Stomach smooth muscle (tissue), 2 donors: Measurements from ENCODE around the gene CORO2B.

Source experiments
- H3K27ac ChIP-seq: one replicate; pipeline ENCODE4 v1.7.0; 2013; ENCODE audit warnings: mild to moderate bottlenecking, low read length, inconsistent platforms
- H3K27me3 ChIP-seq, 2 donors: one replicate each; pipeline ENCODE4 v1.7.0; 2013; ENCODE audit warnings: low read length in 2 of 2; ENCODE audit not compliant: insufficient read depth in 2 of 2, control insufficient read depth in 1 of 2
- H3K36me3 ChIP-seq, 2 donors: one replicate each; pipeline ENCODE4 v1.7.0; 2013; ENCODE audit warnings: low read length in 2 of 2; ENCODE audit not compliant: control insufficient read depth in 2 of 2, insufficient read depth in 2 of 2
- H3K4me1 ChIP-seq: one replicate; pipeline ENCODE4 v1.7.0; 2013; ENCODE audit warnings: low read length; ENCODE audit not compliant: control insufficient read depth, insufficient read depth
- H3K4me3 ChIP-seq, 2 donors: one replicate each; pipeline ENCODE4 v1.7.0; 2013; ENCODE audit warnings: low read length in 2 of 2
- H3K9ac ChIP-seq, 2 donors: one replicate each; pipeline ENCODE4 v1.7.0; 2013; ENCODE audit warnings: low read length in 2 of 2, mild to moderate bottlenecking in 1 of 2
- H3K9me3 ChIP-seq, 2 donors: one replicate each; pipeline ENCODE4 v1.7.0; 2013; ENCODE audit warnings: low read length in 2 of 2; ENCODE audit not compliant: control insufficient read depth in 2 of 2
- donor health status: healthy.
- donor health status: Pancreatic carcinoma.

The CORO2B gene

DNA sequence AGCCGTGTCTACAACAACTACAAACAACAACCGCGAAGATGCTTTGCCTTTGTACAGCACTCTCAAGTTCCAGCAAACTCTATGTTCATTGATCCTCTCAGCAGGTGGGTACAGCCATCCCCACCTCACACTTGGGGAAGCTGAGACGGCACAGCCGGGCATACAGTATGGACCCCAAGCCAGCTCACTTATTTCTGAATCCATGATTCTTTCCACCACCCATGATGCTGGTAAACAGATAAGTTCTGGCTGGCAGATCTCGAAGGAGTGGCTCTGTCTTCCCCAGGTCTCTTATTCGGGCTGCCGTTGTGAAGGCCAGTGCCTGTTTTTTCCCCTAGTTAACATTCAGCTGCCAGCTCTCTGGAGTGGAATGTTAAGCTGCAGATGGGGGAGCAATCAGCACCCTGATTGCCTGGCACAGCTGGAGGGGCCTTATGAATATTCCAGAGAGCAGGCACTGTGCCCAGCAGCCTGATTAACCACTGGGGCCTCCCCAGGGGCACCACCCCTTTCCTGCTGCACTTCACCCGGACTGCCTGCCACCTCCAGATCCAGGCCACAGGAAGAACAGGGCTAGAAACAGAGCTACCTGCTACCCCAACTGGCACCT is 73.2 kb downstream of the CORO2B start:
- Histone ChIP-seq H3K4me3 (no peak overlapping the region), H3K27me3 (no peaks in the 10 kb centered on the region), H3K27ac (no peak overlapping the region), H3K9me3 (no peaks in the 10 kb centered on the region), H3K36me3 (no peaks in the 10 kb centered on the region), H3K9ac (no peak overlapping the region), H3K4me1 (no peaks in the 10 kb centered on the region)

DNA sequence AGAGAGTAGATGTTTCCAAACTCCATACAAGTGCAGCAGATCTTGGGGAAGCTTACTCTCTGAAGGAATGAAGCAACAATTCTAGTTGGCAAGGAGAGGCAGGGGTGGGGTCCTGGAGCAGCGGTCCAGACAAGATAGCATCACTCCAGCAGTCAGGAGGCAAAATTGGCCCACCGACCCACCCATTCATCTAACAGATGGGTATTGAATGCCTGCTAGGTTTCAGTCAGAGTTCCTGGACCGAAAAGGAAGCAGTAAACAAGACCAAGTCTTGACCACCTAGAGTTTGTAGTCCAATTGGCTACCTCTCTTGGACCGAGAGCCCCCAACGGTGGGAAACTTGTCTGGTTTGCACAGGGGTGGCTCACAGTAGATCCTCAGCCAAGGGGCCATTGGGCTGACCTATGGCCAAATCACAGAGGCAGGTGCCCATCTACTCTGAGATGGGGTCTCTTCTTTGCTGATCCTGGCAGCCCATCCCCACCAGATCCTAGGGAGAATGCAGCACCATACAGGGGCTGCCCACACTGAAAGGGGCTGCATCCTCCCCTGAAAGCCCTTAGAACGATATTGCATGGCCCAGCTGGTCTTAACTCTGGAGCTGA is 74.3 kb downstream of the CORO2B start:
- no peak overlapping the region for H3K9ac ChIP-seq
- H3K4me1 ChIP-seq: no peaks in the 10 kb centered on the region

DNA sequence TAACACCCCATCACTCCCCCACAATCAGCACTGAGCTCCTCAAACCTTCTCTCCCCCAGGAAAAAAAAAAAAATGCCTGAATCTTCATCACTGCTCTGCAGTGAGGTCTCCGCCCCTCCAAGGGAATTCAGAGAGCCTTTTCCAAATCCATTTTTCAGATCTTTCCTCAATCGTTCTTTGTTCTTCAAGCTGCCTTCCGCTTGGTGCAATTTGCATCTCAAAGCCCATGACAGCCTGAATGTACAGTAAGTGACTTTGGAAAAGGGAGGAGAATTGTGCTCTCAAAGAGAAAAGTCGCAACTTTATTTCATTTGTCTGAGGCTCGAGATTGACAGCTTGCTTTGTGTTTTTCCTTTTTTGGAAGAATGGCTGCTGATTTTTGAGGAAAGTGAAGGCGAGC is 75.0 kb downstream of the CORO2B start:
- no peak overlapping the region for H3K9ac ChIP-seq
- H3K27me3 ChIP-seq: no peaks in the 10 kb centered on the region
- H3K4me1 ChIP-seq: no peaks in the 10 kb centered on the region
- no peaks in the 10 kb centered on the region for H3K36me3 ChIP-seq
- H3K9me3 ChIP-seq: no peaks in the 10 kb centered on the region
- H3K4me3 ChIP-seq: no peak overlapping the region
- H3K27ac ChIP-seq: no peak overlapping the region

More for the DNA sequence above, 74.3 kb downstream of the CORO2B start:
- H3K4me3 ChIP-seq: no peak overlapping the region
- no peak overlapping the region for H3K27ac ChIP-seq
- no peaks in the 10 kb centered on the region for H3K36me3 ChIP-seq
- no peaks in the 10 kb centered on the region for H3K27me3 ChIP-seq
- no peaks in the 10 kb centered on the region for H3K9me3 ChIP-seq

DNA sequence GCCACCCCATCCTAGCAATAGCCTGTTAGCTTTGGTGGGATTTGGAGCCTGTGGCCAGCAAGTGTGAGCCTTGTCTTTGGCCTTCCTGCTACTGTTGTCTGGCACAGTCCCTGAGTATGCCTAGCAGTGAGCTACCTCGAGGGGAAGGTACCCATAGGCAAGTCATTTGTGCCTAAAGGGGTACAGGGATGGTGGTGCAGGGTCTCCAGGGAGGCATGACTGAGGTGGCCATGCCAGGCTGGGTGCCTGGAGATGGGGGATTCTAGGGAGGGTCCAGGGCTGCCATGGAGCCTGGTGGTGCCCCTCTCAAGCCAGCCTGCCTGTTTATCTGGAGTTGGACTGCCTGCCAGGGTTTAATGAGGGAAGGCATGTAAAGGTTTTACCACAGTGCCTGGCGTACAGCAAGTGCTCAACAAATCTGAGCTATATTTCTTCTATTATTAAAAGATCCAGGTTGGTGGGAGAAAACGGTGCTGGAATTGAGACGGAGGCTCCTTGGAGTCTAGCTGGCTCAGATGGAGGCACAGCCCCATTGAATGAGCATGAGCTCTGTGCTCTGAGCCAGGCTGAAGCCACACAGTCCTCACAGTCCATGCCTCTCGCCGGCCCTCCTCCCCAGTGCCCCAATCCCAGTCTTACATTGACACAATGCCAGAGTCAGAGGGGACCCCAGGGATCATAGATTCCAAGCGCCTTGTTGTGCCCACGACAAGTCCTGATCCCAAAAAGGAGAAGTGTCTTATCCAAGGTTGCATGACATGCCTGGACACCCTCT is 76.2 kb downstream of the CORO2B start:
- Histone ChIP-seq H3K9ac (no peak overlapping the region), H3K9me3 (no peaks in the 10 kb centered on the region), H3K4me1 (no peaks in the 10 kb centered on the region), H3K36me3 (no peaks in the 10 kb centered on the region), H3K27me3 (no peaks in the 10 kb centered on the region), H3K27ac (no peak overlapping the region), H3K4me3 (no peak overlapping the region)

DNA sequence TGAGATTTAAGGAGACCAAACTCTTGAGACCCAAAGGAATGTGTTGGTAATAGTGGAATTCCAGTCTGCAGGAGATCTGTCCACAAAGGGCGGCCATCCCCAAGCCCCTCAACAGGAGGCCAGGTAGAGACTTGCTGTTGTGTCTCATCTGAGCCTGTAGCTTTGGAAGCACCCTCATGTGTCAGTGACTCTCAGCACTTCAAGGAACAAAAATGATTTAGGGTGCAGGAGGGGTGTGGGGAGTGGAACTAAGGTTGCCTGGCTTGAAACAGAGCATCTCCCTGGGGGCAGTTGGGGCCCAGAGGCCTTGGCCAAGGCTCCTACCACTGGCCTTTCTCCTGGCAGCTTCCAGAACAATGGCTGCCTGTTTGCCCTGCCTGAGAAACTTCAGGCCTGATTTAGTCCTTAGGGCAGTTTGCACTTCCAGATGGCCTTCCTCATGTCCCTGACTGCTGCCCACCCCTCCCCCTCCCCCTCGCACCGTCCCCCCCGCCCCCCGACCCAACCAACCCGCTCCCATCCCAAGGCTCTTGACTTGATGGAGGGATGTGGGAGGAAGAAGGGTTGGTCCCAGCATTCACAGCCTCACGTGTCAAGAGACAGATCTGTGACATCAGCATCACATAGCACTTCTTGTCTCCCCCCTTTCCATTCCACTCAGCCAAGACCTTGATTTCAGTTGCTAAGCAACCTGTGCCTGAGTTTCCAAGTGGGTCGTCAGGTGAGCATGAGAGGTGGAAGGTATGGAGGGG is 77.1 kb downstream of the CORO2B start:
- Histone ChIP-seq H3K4me3 (no peak overlapping the region), H3K27ac (no peak overlapping the region), H3K27me3 (no peaks in the 10 kb centered on the region), H3K36me3 (no peaks in the 10 kb centered on the region), H3K4me1 (no peaks in the 10 kb centered on the region), H3K9ac (no peak overlapping the region), H3K9me3 (no peaks in the 10 kb centered on the region)

DNA sequence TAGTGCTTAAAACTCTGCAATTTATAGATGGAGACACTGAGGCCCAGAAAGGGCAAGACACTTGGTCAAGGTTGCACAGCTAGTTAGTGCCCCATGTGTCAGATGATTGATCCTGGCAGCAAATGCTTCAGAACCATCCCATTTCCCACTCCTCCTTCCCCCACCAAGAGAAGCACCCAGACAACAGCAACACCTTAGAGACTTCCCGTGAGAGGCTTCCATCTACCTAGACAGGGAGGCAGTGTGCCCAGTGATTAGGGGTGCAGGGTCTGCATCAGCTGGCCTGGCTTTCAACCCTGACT is 77.6 kb downstream of the CORO2B start:
- H3K4me3 ChIP-seq: no peak overlapping the region
- no peaks in the 10 kb centered on the region for H3K9me3 ChIP-seq
- H3K4me1 ChIP-seq: no peaks in the 10 kb centered on the region
- H3K9ac ChIP-seq: no peak overlapping the region
- H3K27ac ChIP-seq: no peak overlapping the region
- no peaks in the 10 kb centered on the region for H3K36me3 ChIP-seq
- no peaks in the 10 kb centered on the region for H3K27me3 ChIP-seq

DNA sequence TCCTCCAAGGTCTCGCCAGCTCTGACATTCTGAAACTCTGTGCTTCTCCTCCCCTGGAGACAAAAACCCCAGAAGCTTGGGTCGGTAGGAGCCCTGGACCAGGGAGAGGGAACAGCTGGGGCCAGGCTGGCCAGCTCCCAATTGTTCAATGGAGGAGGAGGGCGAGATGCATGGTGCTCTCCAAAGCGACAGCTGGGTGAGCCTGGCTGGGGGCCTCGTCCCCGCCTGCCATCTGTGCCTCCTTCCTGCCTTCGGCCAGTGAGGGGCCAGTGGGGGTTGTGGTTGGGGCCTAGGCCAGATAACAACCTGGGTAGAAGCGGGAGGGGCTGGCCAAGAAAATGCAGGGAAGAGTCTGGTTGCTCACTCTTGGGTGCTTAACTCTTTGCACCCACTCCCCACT is 79.4 kb downstream of the CORO2B start:
- Histone ChIP-seq H3K36me3 (no peaks in the 10 kb centered on the region), H3K27me3 (no peaks in the 10 kb centered on the region), H3K9ac (no peak overlapping the region), H3K9me3 (no peaks in the 10 kb centered on the region), H3K4me3 (no peak overlapping the region), H3K4me1 (no peaks in the 10 kb centered on the region), H3K27ac (no peak overlapping the region)

DNA sequence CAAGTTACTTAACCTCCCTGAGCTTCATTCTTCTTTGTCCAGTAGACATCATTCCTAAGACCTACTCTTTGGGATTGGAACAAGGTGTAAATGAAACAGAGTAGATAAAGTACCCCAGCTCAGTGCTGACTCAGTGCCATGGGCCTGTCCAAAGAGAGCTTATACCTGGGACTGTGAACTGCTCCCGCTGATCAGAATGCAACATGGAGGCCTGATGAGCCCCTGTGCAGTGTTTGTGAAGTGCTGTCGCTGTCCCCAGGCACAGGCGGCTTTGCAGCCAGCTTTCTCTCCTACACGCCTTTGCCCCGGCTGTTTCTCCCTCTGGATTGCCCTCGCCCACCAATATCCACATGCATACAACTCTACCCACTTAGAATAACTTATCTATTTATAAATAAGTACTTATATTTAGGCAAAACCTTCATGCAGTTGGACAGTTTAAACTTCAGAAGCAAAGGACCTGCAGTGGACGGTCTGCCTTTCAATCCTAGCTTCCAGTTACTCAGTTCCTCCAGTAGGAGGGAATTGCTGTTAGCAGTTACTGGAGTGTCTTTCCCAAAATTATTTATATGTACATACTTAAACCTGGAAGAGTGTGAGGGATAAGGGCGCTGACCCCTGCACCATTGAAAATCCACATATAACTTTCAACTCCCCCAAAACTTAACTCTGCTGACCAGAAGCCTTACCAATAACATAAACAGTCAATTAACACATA is 80.0 kb downstream of the CORO2B start:
- Histone ChIP-seq H3K4me3 (no peak overlapping the region), H3K4me1 (no peaks in the 10 kb centered on the region), H3K9ac (no peak overlapping the region), H3K9me3 (no peaks in the 10 kb centered on the region), H3K36me3 (no peaks in the 10 kb centered on the region), H3K27me3 (no peaks in the 10 kb centered on the region), H3K27ac (no peak overlapping the region)

DNA sequence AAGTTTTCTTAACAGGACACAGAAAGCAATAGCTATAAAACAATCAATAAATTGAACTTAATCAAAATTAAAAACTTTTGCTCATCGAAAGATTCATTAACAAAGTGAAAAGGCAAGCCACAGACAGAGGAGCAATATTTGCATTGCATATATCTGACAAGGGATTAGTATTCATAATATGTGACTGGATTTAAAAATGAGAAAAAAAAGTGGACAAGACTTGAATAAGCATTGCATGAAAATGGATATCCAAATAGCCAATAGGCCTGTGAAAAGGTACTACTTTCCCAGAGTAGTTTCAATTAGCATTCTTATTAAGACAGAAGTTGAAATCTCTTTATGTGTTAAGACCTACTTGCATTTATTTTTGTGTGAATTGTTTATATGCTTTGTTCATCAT is 84.7 kb downstream of the CORO2B start:
- Histone ChIP-seq H3K4me1 (no peaks in the 10 kb centered on the region), H3K36me3 (no peaks in the 10 kb centered on the region), H3K4me3 (no peak overlapping the region), H3K9me3 (no peaks in the 10 kb centered on the region), H3K27ac (no peak overlapping the region), H3K27me3 (no peaks in the 10 kb centered on the region), H3K9ac (no peak overlapping the region)

DNA sequence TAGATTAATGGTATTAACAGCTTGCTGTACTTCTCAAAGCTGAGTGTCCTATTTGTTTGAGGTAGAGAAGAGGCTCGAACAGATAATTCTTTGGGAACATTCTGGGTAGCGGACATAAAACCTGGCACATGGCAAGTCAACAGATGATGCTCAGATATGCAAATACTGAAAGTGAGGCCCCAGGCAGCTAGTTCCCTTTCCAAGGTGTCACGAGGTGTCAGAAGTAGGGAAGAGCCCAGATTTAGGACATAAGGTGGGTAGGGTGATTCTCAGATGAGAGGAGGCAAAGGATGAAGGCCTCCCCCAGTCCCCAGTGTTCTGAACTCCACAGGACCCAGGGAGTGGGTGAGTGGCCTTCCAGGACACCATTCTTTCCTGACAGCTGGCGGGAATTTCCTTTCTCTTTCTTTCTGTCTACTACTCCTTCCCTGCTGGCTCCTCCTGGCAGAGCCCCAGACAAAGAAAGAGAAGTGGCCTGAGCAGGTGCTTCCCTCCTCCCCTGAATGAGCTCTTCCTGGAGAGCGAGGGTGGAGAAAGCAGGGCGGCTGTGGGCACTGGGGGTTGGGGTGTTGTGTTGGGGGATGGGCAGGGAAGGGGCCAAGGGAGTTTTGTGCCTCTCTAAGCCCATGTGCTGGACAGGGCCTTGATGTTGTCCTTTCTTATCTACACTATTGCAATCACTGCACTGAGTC is 87.5 kb downstream of the CORO2B start:
- peaks cover 0 to 2% of the 10 kb centered on the region in 2 donors for H3K9me3 ChIP-seq
- H3K9ac ChIP-seq: no peak overlapping the region
- H3K4me3 ChIP-seq: no peak overlapping the region
- H3K27me3 ChIP-seq: no peaks in the 10 kb centered on the region
- no peaks in the 10 kb centered on the region for H3K36me3 ChIP-seq
- H3K4me1 ChIP-seq: no peaks in the 10 kb centered on the region
- no peak overlapping the region for H3K27ac ChIP-seq
